Mesenchymal stem cell (in vitro differentiated cells and primary cell): ENCODE results near the gene SLC7A9.
A peak's percentile ranks its signal among the peaks of the same experiment; 100 is the strongest.
"Not testable (repeated sequence)": the region's sequence is repeated elsewhere in the genome, so short reads cannot be mapped to it uniquely, and the experiment has no call there.

Source experiments
- DNase-seq: peaks from one replicate; pipeline ENCODE4 v3.0.0-alpha.2; 2013
- H2AFZ ChIP-seq: one replicate; pipeline ENCODE4 v1.6.1; 2013; ENCODE audit warnings: low read depth, mild to moderate bottlenecking, control low read depth, inconsistent platforms, low read length, moderate library complexity
- H2AK5ac ChIP-seq: 2 replicates; pipeline ENCODE4 v1.6.1; 2013; ENCODE audit warnings: low read length, moderate library complexity, mild to moderate bottlenecking, inconsistent platforms; ENCODE audit not compliant: severe bottlenecking
- H2BK120ac ChIP-seq: one replicate; pipeline ENCODE4 v1.6.1; 2013; ENCODE audit warnings: low read depth, mild to moderate bottlenecking, inconsistent platforms, low read length, moderate library complexity
- H2BK12ac ChIP-seq, 2 experiments: one replicate each; pipeline ENCODE4 v1.6.1; 2013; ENCODE audit warnings: inconsistent platforms in 2 of 2, low read length in 2 of 2, mild to moderate bottlenecking in 2 of 2, moderate library complexity in 2 of 2, control low read depth in 1 of 2
- H2BK15ac ChIP-seq: one replicate; pipeline ENCODE4 v1.6.1; 2013; ENCODE audit warnings: mild to moderate bottlenecking, low read depth, inconsistent platforms; ENCODE audit not compliant: poor library complexity, severe bottlenecking
- H2BK5ac ChIP-seq: 2 replicates; pipeline ENCODE4 v1.6.1; 2013; ENCODE audit warnings: low read depth, mild to moderate bottlenecking, low read length, control low read depth, inconsistent platforms; ENCODE audit not compliant: poor library complexity, severe bottlenecking
- H3K14ac ChIP-seq, 2 experiments: one replicate each; pipeline ENCODE4 v1.6.1; 2013; ENCODE audit warnings: inconsistent platforms in 2 of 2, low read length in 2 of 2, control low read depth in 1 of 2, mild to moderate bottlenecking in 1 of 2, moderate library complexity in 1 of 2
- H3K18ac ChIP-seq, 2 experiments: one replicate each; pipeline ENCODE4 v1.6.1; 2013; ENCODE audit warnings: inconsistent platforms in 2 of 2, low read length in 2 of 2, control low read depth in 1 of 2, low read depth in 1 of 2, mild to moderate bottlenecking in 1 of 2
- H3K23ac ChIP-seq, 2 experiments: one replicate each; pipeline ENCODE4 v1.6.1; 2013; ENCODE audit warnings: inconsistent platforms in 2 of 2, low read length in 2 of 2, mild to moderate bottlenecking in 2 of 2, moderate library complexity in 2 of 2, control low read depth in 1 of 2
- H3K27ac ChIP-seq: 2 replicates; pipeline ENCODE4 v1.5.1; 2013; ENCODE audit warnings: mild to moderate bottlenecking, moderate library complexity, low read length, control low read depth, inconsistent platforms; ENCODE audit not compliant: poor library complexity, severe bottlenecking
- H3K27me3 ChIP-seq, 2 experiments: 2 replicates each; pipeline versions ENCODE4 v1.6.1 to v1.7.0; 2013; ENCODE audit warnings: low read length in 2 of 2, mild to moderate bottlenecking in 2 of 2, moderate library complexity in 2 of 2, control low read depth in 1 of 2, inconsistent platforms in 1 of 2; ENCODE audit not compliant: control insufficient read depth in 1 of 2, insufficient read depth in 1 of 2
- H3K36me3 ChIP-seq, 2 experiments: 2 replicates each; pipeline versions ENCODE4 v1.6.1 to v1.7.0; 2013; ENCODE audit warnings: low read length in 2 of 2, control low read depth in 1 of 2, inconsistent platforms in 1 of 2, low read depth in 1 of 2, mild to moderate bottlenecking in 1 of 2; ENCODE audit not compliant: insufficient read depth in 2 of 2, control insufficient read depth in 1 of 2
- H3K4ac ChIP-seq, 2 experiments: one replicate each; pipeline ENCODE4 v1.6.1; 2013; ENCODE audit warnings: inconsistent platforms in 2 of 2, low read length in 2 of 2, mild to moderate bottlenecking in 2 of 2, moderate library complexity in 2 of 2, control low read depth in 1 of 2, low read depth in 1 of 2
- H3K4me1 ChIP-seq: 2 replicates; pipeline ENCODE4 v1.6.1; 2013; ENCODE audit warnings: low read depth, low read length, control low read depth; ENCODE audit not compliant: control insufficient read depth, insufficient read depth
- H3K4me2 ChIP-seq: 2 replicates; pipeline ENCODE4 v1.6.1; 2013; ENCODE audit warnings: low read length, mild to moderate bottlenecking, inconsistent platforms; ENCODE audit not compliant: poor library complexity, severe bottlenecking
- H3K4me3 ChIP-seq, 2 experiments: 2 replicates each; pipeline versions ENCODE4 v1.5.1 to v1.7.0; 2013; ENCODE audit warnings: low read length in 2 of 2, mild to moderate bottlenecking in 2 of 2, control low read depth in 1 of 2, low read depth in 1 of 2; ENCODE audit not compliant: insufficient read depth in 1 of 2
- H3K79me1 ChIP-seq: replicated peaks from 2 replicates; pipeline ENCODE4 v1.6.1; 2013; ENCODE audit warnings: mild to moderate bottlenecking, control low read depth, low read length, inconsistent platforms; ENCODE audit not compliant: poor library complexity, severe bottlenecking
- H3K9ac ChIP-seq: 2 replicates; pipeline ENCODE4 v1.7.0; 2013; ENCODE audit warnings: mild to moderate bottlenecking, low read length, moderate library complexity
- H3K9me3 ChIP-seq: 2 replicates; pipeline ENCODE4 v1.7.0; 2013; ENCODE audit warnings: mild to moderate bottlenecking, low read length; ENCODE audit not compliant: control insufficient read depth
- H4K8ac ChIP-seq: one replicate; pipeline ENCODE4 v1.6.1; 2013; ENCODE audit warnings: inconsistent platforms, mild to moderate bottlenecking, low read length, moderate library complexity
- H4K91ac ChIP-seq: one replicate; pipeline ENCODE4 v1.6.1; 2013; ENCODE audit warnings: mild to moderate bottlenecking, low read length, inconsistent platforms
- WGBS: methylation state at CpG from one replicate; pipeline ENCODE4 v1.1.7; 2013; ENCODE audit warnings: mixed read lengths; 5-methylcytosine and 5-hydroxymethylcytosine counted together

Gene SLC7A9

GRCh38 chr19:32833388-32833787, 36.2 kb downstream of the SLC7A9 start:
- not testable (repeated sequence) for H3K27me3 ChIP-seq, H3K9me3 ChIP-seq, H3K4me3 ChIP-seq, H3K14ac ChIP-seq, H3K79me1 ChIP-seq, H3K23ac ChIP-seq, H3K4me1 ChIP-seq, H2AK5ac ChIP-seq, H3K4me2 ChIP-seq, H3K4ac ChIP-seq, H2BK15ac ChIP-seq, H2BK120ac ChIP-seq, H3K18ac ChIP-seq, H3K9ac ChIP-seq, DNase-seq, H2AFZ ChIP-seq, H2BK12ac ChIP-seq, H3K27ac ChIP-seq, H4K8ac ChIP-seq, H2BK5ac ChIP-seq, H3K36me3 ChIP-seq, H4K91ac ChIP-seq
- WGBS, result 94% methylated on average over 5 of the region's 7 CpGs

GRCh38 chr19:32832825-32833224, 36.7 kb downstream of the SLC7A9 start:
- 91% methylated on average over 7 of the region's 7 CpGs for WGBS

GRCh38 chr19:32832094-32832493, 37.5 kb downstream of the SLC7A9 start:
- H2AK5ac ChIP-seq, H2BK12ac ChIP-seq, H3K27ac ChIP-seq, H2AFZ ChIP-seq, H2BK15ac ChIP-seq, DNase-seq, H3K4me1 ChIP-seq, H4K91ac ChIP-seq, H3K36me3 ChIP-seq, H3K4ac ChIP-seq, H3K14ac ChIP-seq, H3K23ac ChIP-seq, H3K79me1 ChIP-seq, H3K18ac ChIP-seq, H3K4me2 ChIP-seq, H3K9me3 ChIP-seq, H3K9ac ChIP-seq, H3K27me3 ChIP-seq, H4K8ac ChIP-seq, H2BK120ac ChIP-seq, H2BK5ac ChIP-seq, H3K4me3 ChIP-seq: not testable (repeated sequence)
- WGBS, result 94% methylated on average over 12 of the region's 12 CpGs

More at GRCh38 chr19:32832825-32833224, 36.7 kb downstream of the SLC7A9 start:
- H2BK120ac ChIP-seq, H3K9ac ChIP-seq, H3K4ac ChIP-seq, H3K23ac ChIP-seq, H2BK12ac ChIP-seq, H3K9me3 ChIP-seq, H3K4me1 ChIP-seq, H3K79me1 ChIP-seq, H3K4me2 ChIP-seq, H3K4me3 ChIP-seq, H2AFZ ChIP-seq, H2BK5ac ChIP-seq, H4K91ac ChIP-seq, H4K8ac ChIP-seq, DNase-seq, H2BK15ac ChIP-seq, H3K36me3 ChIP-seq, H3K27ac ChIP-seq, H3K18ac ChIP-seq, H3K27me3 ChIP-seq: not testable (repeated sequence)
- H3K14ac ChIP-seq, result peak overlapping the region in 1 of 2 experiments; percentile 64
- peak overlapping the region; percentile 33 for H2AK5ac ChIP-seq

GRCh38 chr19:32831611-32832010, 38.0 kb downstream of the SLC7A9 start:
- H2BK120ac ChIP-seq, result no peak overlapping the region
- no peak overlapping the region for H3K4me2 ChIP-seq
- no peak overlapping the region for H4K91ac ChIP-seq

More at GRCh38 chr19:32831611-32832010, 38.0 kb downstream of the SLC7A9 start:
- no peak overlapping the region for H3K23ac ChIP-seq
- H2AFZ ChIP-seq, result no peak overlapping the region
- no peaks in the 10 kb centered on the region for H3K27me3 ChIP-seq
- no peaks in the 10 kb centered on the region for H3K9me3 ChIP-seq
- no peak overlapping the region for H2BK12ac ChIP-seq
- H3K4me3 ChIP-seq, result no peak overlapping the region
- H3K27ac ChIP-seq, result peak overlapping the region; percentile 0
- no peak overlapping the region for H2BK15ac ChIP-seq
- 90% methylated on average over 5 of the region's 5 CpGs for WGBS
- DNase-seq, result no peak
- no peak overlapping the region for H2BK5ac ChIP-seq
- H3K4ac ChIP-seq, result no peak overlapping the region
- H3K18ac ChIP-seq, result no peak overlapping the region
- no peak overlapping the region for H4K8ac ChIP-seq
- no peaks in the 10 kb centered on the region for H3K36me3 ChIP-seq
- H3K79me1 ChIP-seq, result no peaks in the 10 kb centered on the region
- H3K9ac ChIP-seq, result no peak overlapping the region
- H2AK5ac ChIP-seq, result peak overlapping the region; percentile 29
- H3K4me1 ChIP-seq, result peaks cover 7% of the 10 kb centered on the region
- no peak overlapping the region for H3K14ac ChIP-seq
